Keratinocyte (primary cell): ENCODE data around the gene C20orf173. TPM values are rescaled to one million over a fixed set of nuclear protein-coding genes. Genes with fewer than 3 reads are reported as not detected.

ENCODE experiments used
- DNase-seq: peaks from one replicate; pipeline ENCODE4 v3.0.0-alpha.2; 2011; ENCODE audit warnings: low read depth, missing footprints, low spot score
- FAIRE-seq: peaks from 2 replicates; lab custom pipeline; 2011; peaks lifted over from hg19 to GRCh38; lab: Jason Lieb, UNC
- H2AFZ ChIP-seq: 2 replicates; pipeline ENCODE4 v1.6.0; 2012; ENCODE audit warnings: low read length, control low read depth, inconsistent platforms; ENCODE audit not compliant: control insufficient read depth
- H3K27ac ChIP-seq: 2 replicates; pipeline ENCODE4 v1.5.1; 2011; ENCODE audit warnings: low read length; ENCODE audit not compliant: control insufficient read depth, insufficient read depth
- H3K27me3 ChIP-seq: 3 replicates; pipeline ENCODE4 v1.6.0; 2011; ENCODE audit warnings: low read length; ENCODE audit not compliant: control insufficient read depth, insufficient read depth; ENCODE audit errors: extremely low read depth
- H3K36me3 ChIP-seq, 2 experiments: 2 replicates in 1 of 2; 3 replicates in 1 of 2; pipeline ENCODE4 v1.5.1; 2011; ENCODE audit warnings: low read length in 2 of 2, mild to moderate bottlenecking in 1 of 2; ENCODE audit not compliant: control insufficient read depth in 2 of 2, insufficient read depth in 2 of 2; ENCODE audit errors: extremely low read depth in 1 of 2
- H3K4me1 ChIP-seq: 3 replicates; pipeline ENCODE4 v1.5.1; 2011; ENCODE audit warnings: low read length; ENCODE audit not compliant: control insufficient read depth, insufficient read depth; ENCODE audit errors: extremely low read depth
- H3K4me2 ChIP-seq: 3 replicates; pipeline ENCODE4 v1.6.0; 2011; ENCODE audit warnings: low read depth, low read length; ENCODE audit not compliant: control insufficient read depth, insufficient read depth; ENCODE audit errors: extremely low read depth
- H3K4me3 ChIP-seq, 3 experiments: fragments of 200-600 bp in 1 of 3; sonication (generic) in 1 of 3; 2 replicates in 2 of 3; 3 replicates in 1 of 3; pipeline ENCODE4 v1.5.1; 2011 to 2016; ENCODE audit warnings: low read length in 3 of 3, mild to moderate bottlenecking in 3 of 3, control low read depth in 2 of 3, inconsistent platforms in 1 of 3, low read depth in 1 of 3, mixed read lengths in 1 of 3, mixed run types in 1 of 3, moderate library complexity in 1 of 3; ENCODE audit not compliant: control insufficient read depth in 2 of 3, insufficient read depth in 2 of 3; ENCODE audit errors: extremely low read depth in 1 of 3
- H3K79me2 ChIP-seq: 2 replicates; pipeline ENCODE4 v1.6.0; 2012; ENCODE audit warnings: low read length; ENCODE audit not compliant: control insufficient read depth, insufficient read depth
- H3K9ac ChIP-seq: 3 replicates; pipeline ENCODE4 v1.6.0; 2011; ENCODE audit warnings: low read length; ENCODE audit not compliant: control insufficient read depth, insufficient read depth; ENCODE audit errors: extremely low read depth
- H3K9me1 ChIP-seq: 3 replicates; pipeline ENCODE4 v1.6.0; 2011; ENCODE audit warnings: low read length; ENCODE audit not compliant: control insufficient read depth, insufficient read depth; ENCODE audit errors: extremely low read depth
- H3K9me3 ChIP-seq: 2 replicates; pipeline ENCODE4 v1.5.1; 2012; ENCODE audit warnings: low read depth, low read length; ENCODE audit not compliant: control insufficient read depth
- H4K20me1 ChIP-seq: 3 replicates; pipeline ENCODE4 v1.6.0; 2011; ENCODE audit warnings: low read length; ENCODE audit not compliant: control insufficient read depth, insufficient read depth; ENCODE audit errors: extremely low read depth
- EZH2 ChIP-seq: IDR thresholded peaks from one replicate; pipeline ENCODE4 v1.6.1; 2012; ENCODE audit warnings: inconsistent platforms, mild to moderate bottlenecking, low read length, moderate library complexity
- dilution Hi-C: fragments of 300-500 bp; cut with MboI; formaldehyde crosslinking; loops from one replicate; pipeline ENCODE4 v1.7.0; 2020; ENCODE audit warnings: low sequenced_read_pairs; ENCODE audit not compliant: extremely low pct_ligation_motif_present
- polyA plus RNA-seq, 5 experiments: library from polyadenylated mRNA; depleted of rRNA in 3 of 5; stranded (reverse) in 3 of 5; stranded (forward) in 1 of 5; unstranded in 1 of 5; fragments of >200 nt; gene quantifications; 1 replicate in 1 of 5; 2 replicates in 3 of 5; 3 replicates in 1 of 5; pipeline versions ENCODE4 v1.2.1 to v1.2.3, GENCODE V29; 2011 to 2012; ENCODE audit warnings: missing spikeins in 2 of 5, low read depth in 1 of 5, low replicate concordance in 1 of 5
- TF ChIP-seq, protein P1 (sequence below), 3 experiments: IDR thresholded peaks in 1 of 3; conservative IDR thresholded peaks in 1 of 3; optimal IDR thresholded peaks in 1 of 3; 2 replicates in 2 of 3; 3 replicates in 1 of 3; pipeline versions ENCODE3 to v1.5.1; 2011; ENCODE audit warnings: low read length in 3 of 3, mild to moderate bottlenecking in 3 of 3, moderate library complexity in 2 of 3, control low read depth in 1 of 3, inconsistent platforms in 1 of 3; ENCODE audit not compliant: insufficient read depth in 2 of 3; ENCODE audit errors: extremely low read depth in 1 of 3

The C20orf173 gene
- polyA plus RNA-seq, 1 donor (not counting 4 experiments of a cell fraction or from before 2014, with no cell fraction given), result not detected

DNA sequence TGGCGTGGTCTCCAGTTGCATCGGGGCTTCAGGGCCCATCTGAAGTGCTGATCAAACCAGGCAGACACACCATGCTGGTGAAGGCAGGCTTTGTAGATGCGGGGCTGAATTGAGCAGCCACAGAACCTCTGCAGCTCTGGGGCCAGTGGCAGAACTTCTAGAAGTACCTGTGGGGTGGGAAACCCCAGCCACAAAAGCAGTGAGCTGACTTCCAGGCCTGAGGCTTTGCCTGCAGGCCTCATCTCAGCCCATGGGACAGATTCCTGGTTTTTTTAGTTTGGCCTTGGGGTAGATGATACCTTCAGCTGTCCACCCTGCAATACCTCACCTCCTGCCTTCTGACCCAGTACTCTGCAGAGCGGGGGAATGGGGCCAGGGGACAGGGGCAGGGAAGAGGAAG is 14.1 kb downstream of the C20orf173 start:
- FAIRE-seq, result no peak
- H2AFZ ChIP-seq, result no peak overlapping the region

DNA sequence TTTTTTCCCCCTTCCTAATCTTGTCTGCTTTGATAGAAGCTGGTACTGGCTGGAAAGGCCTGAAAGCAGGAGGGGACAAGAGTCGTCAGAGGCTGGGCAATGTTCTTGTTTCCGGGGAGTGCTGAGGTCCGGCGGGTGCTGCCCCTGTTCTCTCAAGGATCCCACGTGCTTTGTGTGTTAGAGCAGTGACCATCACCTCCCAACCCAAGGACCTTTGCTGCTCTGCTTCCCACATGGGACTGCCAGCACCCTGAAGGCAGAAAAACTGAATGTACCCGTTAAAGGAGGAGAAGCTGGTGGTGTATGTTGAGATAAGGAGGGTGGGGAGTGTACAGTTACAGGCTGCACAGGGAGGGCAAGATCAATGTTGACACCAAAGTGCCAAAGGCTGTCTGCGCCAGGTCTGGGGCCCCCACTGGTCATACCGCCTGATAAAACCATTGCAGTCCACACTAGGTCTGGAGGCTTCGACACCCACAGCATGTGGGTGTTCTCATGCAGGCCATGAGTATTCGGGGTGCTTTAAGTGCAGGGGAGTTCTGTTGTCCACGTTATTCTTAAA is 15.0 kb downstream of the C20orf173 start:
- no peak overlapping the region for H3K9ac ChIP-seq
- no peaks in the 10 kb centered on the region for H3K79me2 ChIP-seq
- FAIRE-seq (no peak), DNase-seq (no peak)
- H3K4me2 ChIP-seq, result no peak overlapping the region
- no peaks in the 10 kb centered on the region for H3K27me3 ChIP-seq
- peaks cover 3% of the 10 kb centered on the region for H4K20me1 ChIP-seq
- peaks cover 13% of the 10 kb centered on the region for H3K4me1 ChIP-seq
- no peaks in the 10 kb centered on the region for H3K9me3 ChIP-seq
- H2AFZ ChIP-seq, result no peak overlapping the region
- H3K4me3 ChIP-seq, result no peak overlapping the region
- dilution Hi-C loops, result no loop called here
- H3K36me3 ChIP-seq, result peaks cover 14 to 15% of the 10 kb centered on the region in 2 experiments
- no peaks in the 10 kb centered on the region for H3K9me1 ChIP-seq
- no peak for TF ChIP-seq EZH2
- TF ChIP-seq, protein P1, sequence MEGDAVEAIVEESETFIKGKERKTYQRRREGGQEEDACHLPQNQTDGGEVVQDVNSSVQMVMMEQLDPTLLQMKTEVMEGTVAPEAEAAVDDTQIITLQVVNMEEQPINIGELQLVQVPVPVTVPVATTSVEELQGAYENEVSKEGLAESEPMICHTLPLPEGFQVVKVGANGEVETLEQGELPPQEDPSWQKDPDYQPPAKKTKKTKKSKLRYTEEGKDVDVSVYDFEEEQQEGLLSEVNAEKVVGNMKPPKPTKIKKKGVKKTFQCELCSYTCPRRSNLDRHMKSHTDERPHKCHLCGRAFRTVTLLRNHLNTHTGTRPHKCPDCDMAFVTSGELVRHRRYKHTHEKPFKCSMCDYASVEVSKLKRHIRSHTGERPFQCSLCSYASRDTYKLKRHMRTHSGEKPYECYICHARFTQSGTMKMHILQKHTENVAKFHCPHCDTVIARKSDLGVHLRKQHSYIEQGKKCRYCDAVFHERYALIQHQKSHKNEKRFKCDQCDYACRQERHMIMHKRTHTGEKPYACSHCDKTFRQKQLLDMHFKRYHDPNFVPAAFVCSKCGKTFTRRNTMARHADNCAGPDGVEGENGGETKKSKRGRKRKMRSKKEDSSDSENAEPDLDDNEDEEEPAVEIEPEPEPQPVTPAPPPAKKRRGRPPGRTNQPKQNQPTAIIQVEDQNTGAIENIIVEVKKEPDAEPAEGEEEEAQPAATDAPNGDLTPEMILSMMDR (optimal IDR thresholded peaks at IDR 0.05 in 1 of 3, IDR thresholded peaks at IDR 0.05 in 1 of 3, conservative IDR thresholded peaks at IDR 0.05 in 1 of 3; ENCODE audit: extremely low read depth in 1 of 3, insufficient read depth in 2 of 3, low read length in 3 of 3), result no peak
- H3K27ac ChIP-seq, result no peak overlapping the region

More for the DNA sequence above, 14.1 kb downstream of the C20orf173 start:
- no peaks in the 10 kb centered on the region for H3K79me2 ChIP-seq
- no peaks in the 10 kb centered on the region for H3K9me1 ChIP-seq
- dilution Hi-C loops, result no loop called here
- no peak overlapping the region for H3K9ac ChIP-seq
- H3K36me3 ChIP-seq, result peaks cover 9 to 12% of the 10 kb centered on the region in 2 experiments
- H3K27me3 ChIP-seq, result no peaks in the 10 kb centered on the region
- H3K27ac ChIP-seq, result no peak overlapping the region
- no peak for DNase-seq
- H3K4me1 ChIP-seq, result peaks cover 13% of the 10 kb centered on the region
- H3K4me3 ChIP-seq, result no peak overlapping the region
- H3K4me2 ChIP-seq, result no peak overlapping the region
- TF ChIP-seq EZH2, result no peak
- TF ChIP-seq, protein P1 (optimal IDR thresholded peaks at IDR 0.05 in 1 of 3, IDR thresholded peaks at IDR 0.05 in 1 of 3, conservative IDR thresholded peaks at IDR 0.05 in 1 of 3; ENCODE audit: extremely low read depth in 1 of 3, insufficient read depth in 2 of 3, low read length in 3 of 3), result no peak
- H3K9me3 ChIP-seq, result no peaks in the 10 kb centered on the region
- H4K20me1 ChIP-seq, result peaks cover 3% of the 10 kb centered on the region
